Heart left ventricle (tissue), 16 donors: Measurements from ENCODE around the gene CST4. TPM values are rescaled to one million over a fixed set of nuclear protein-coding genes. Genes with fewer than 3 reads are reported as not detected.
A peak's percentile ranks its signal among the peaks of the same experiment; 100 is the strongest.

ENCODE experiments used
- ATAC-seq, 4 donors: fragments of 200-7000 bp; cut with Tn5 transposase; one replicate each; pipeline ENCODE4 v1.9.1; 2020 to 2022; ENCODE audit warnings: moderate library complexity in 4 of 4, mild to moderate bottlenecking in 3 of 4, moderate number of reproducible peaks in 1 of 4
- DNase-seq, 5 donors: peaks; one replicate each; pipeline ENCODE4 v3.0.0-alpha.2; 2020
- H3K27ac ChIP-seq, 12 donors: fragments of 200-600 bp; sonication (generic) in 4 of 12; one replicate each; pipeline versions ENCODE4 v1.5.0 to v1.8.0; 2016 to 2022; ENCODE audit warnings: mild to moderate bottlenecking in 2 of 12
- H3K27me3 ChIP-seq, 9 donors: fragments of 200-600 bp; sonication (generic) in 2 of 9; one replicate each; pipeline versions ENCODE4 v1.5.1 to v1.8.0; 2016 to 2022; ENCODE audit warnings: mild to moderate bottlenecking in 3 of 9
- H3K36me3 ChIP-seq, 9 donors: fragments of 200-600 bp; sonication (generic) in 2 of 9; one replicate each; pipeline versions ENCODE4 v1.5.0 to v1.8.0; 2018 to 2022; ENCODE audit warnings: mild to moderate bottlenecking in 2 of 9
- H3K4me1 ChIP-seq, 12 donors: fragments of 200-600 bp; sonication (generic) in 4 of 12; one replicate each; pipeline versions ENCODE4 v1.5.0 to v1.8.0; 2016 to 2022; ENCODE audit warnings: mild to moderate bottlenecking in 3 of 12
- H3K4me3 ChIP-seq, 12 donors: fragments of 200-600 bp; sonication (generic) in 4 of 12; one replicate each; pipeline versions ENCODE4 v1.5.0 to v1.8.0; 2017 to 2022; ENCODE audit warnings: mild to moderate bottlenecking in 9 of 12, moderate library complexity in 4 of 12
- H3K9me3 ChIP-seq, 12 donors: fragments of 200-600 bp; sonication (generic) in 4 of 12; one replicate each; pipeline versions ENCODE4 v1.5.0 to v1.8.0; 2016 to 2022; ENCODE audit warnings: mild to moderate bottlenecking in 1 of 12
- POLR2A ChIP-seq, 2 donors: fragments of 450-650 bp; IDR thresholded peaks; one replicate each; pipeline ENCODE4 v1.6.1; 2017; ENCODE audit warnings: antibody characterized with exemption in 2 of 2, mild to moderate bottlenecking in 2 of 2, moderate library complexity in 2 of 2
- WGBS, 4 donors: extraction: QIAGEN DNeasy Blood & Tissue Kit in 2 of 4; methylation state at CpG; one replicate each; pipeline versions ENCODE4 v1.1.5 to v1.1.7; 2013 to 2018; 5-methylcytosine and 5-hydroxymethylcytosine counted together
- intact Hi-C, 10 donors: fragments of 100-400 bp; cut with DNase I; formaldehyde crosslinking; loops; one replicate each; pipeline versions ENCODE4 v1.11.1 to v1.14.2; 2022
- polyA plus RNA-seq, 2 donors: library from polyadenylated mRNA; stranded (reverse); fragments of 200-250 nt; gene quantifications; one replicate each; pipeline ENCODE4 v1.2.3, GENCODE V29; 2013
- total RNA-seq, 9 donors: library from RNA; depleted of rRNA in 2 of 9; stranded (reverse); fragments of >200 nt in 2 of 9; fragmentation: NEBNext Ultra II Directional in 3 of 9; extraction: Animal tissue kit (Norgen Biotek cat#: 25700) in 3 of 9; gene quantifications; one replicate each; pipeline versions ENCODE4 v1.1.0 to v1.2.4, GENCODE V29; 2016 to 2023
- TF ChIP-seq, protein P1 (sequence below), 12 donors: fragments of 200-600 bp; sonication (generic) in 4 of 12; IDR thresholded peaks; one replicate each; pipeline versions ENCODE4 v1.5.0 to v1.8.0; 2018 to 2022; ENCODE audit warnings: antibody characterized with exemption in 12 of 12, mild to moderate bottlenecking in 5 of 12
- donor health status: ischemic (EF 13 %, LVEDD 7.1; RV severe dilation, severe dysfunction).
- donor health status: healthy with polysubstance abuse.
- donor health status: DM: no; HTN: yes; CAD: no.
- donor health status: DM: no; HTN: no; CAD: no.
- donor health status: ischemic (EF 25% LVEDD 6.9; RV normal size, moderate dysfunction).
- donor health status: ischemic (EF 25% LVEDD 5.7; RV mildly dilated, moderate dysfunction).
- donor health status: healthy.
- donor health status: DM: yes; HTN: yes; CAD: no.
- donor health status: ischemic (EF 35%, LVEDD 5.7; RV mildly dilated, moderate dysfunction).
- donor health status: nonischemic (EF 11% LVEDD 7.7; RV severe dilation, severe dysfunction).
- donor health status: DM: yes; HTN: yes; CAD: no.
- donor health status: PGD.
- donor health status: ischemic (EF 29% LVEDD 5.4; RV normal size, mild dysfunction).
- donor health status: nonischemic (EF 23%, LVEDD 6.1; RV moderate dilation, normal function).

Gene CST4
- total and polyA plus RNA-seq, 11 donors: not detected

GRCh38 chr20:23683807-23684206, 5.0 kb downstream of the CST4 start:
- H3K4me3 ChIP-seq: no peak overlapping the region
- H3K4me1 ChIP-seq: peaks cover 0 to 12% (median 0%) of the 10 kb centered on the region in 12 donors
- H3K27ac ChIP-seq: no peak overlapping the region
- intact Hi-C loops: no loop called here
- no peaks in the 10 kb centered on the region for H3K27me3 ChIP-seq
- no peak for TF ChIP-seq POLR2A (IDR thresholded peaks at IDR 0.05)
- TF ChIP-seq, protein P1, sequence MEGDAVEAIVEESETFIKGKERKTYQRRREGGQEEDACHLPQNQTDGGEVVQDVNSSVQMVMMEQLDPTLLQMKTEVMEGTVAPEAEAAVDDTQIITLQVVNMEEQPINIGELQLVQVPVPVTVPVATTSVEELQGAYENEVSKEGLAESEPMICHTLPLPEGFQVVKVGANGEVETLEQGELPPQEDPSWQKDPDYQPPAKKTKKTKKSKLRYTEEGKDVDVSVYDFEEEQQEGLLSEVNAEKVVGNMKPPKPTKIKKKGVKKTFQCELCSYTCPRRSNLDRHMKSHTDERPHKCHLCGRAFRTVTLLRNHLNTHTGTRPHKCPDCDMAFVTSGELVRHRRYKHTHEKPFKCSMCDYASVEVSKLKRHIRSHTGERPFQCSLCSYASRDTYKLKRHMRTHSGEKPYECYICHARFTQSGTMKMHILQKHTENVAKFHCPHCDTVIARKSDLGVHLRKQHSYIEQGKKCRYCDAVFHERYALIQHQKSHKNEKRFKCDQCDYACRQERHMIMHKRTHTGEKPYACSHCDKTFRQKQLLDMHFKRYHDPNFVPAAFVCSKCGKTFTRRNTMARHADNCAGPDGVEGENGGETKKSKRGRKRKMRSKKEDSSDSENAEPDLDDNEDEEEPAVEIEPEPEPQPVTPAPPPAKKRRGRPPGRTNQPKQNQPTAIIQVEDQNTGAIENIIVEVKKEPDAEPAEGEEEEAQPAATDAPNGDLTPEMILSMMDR (IDR thresholded peaks at IDR 0.05): no peak
- 90 to 100% (median 94%) methylated on average over 2 of the region's 2 CpGs for WGBS, 4 donors
- H3K9me3 ChIP-seq: no peaks in the 10 kb centered on the region
- DNase-seq: no peak
- no peaks in the 10 kb centered on the region for H3K36me3 ChIP-seq
- ATAC-seq: no peak

DNA sequence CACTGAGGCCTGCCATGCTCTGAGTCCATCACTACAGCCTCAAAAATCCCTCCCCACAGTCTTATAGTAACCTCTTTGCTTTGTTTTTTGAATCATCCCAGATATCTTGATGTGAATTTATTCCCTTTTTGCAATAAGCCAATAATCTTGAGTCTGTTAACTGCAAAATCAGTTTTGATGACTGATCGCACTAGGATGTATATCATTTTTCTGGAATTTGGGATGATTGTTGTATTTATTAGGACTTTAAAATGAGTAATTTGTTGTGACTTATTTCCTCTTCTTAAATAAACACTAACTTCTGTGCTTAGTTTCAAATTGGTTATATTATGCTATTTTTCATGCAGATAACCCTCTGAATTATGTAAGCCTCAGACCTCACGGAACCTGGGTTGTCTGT, 5.6 kb downstream of the CST4 start:
- WGBS, 4 donors: 91 to 98% (median 95%) methylated on average over 2 of the region's 2 CpGs
- intact Hi-C loops: no loop called here
- no peaks in the 10 kb centered on the region for H3K9me3 ChIP-seq

DNA sequence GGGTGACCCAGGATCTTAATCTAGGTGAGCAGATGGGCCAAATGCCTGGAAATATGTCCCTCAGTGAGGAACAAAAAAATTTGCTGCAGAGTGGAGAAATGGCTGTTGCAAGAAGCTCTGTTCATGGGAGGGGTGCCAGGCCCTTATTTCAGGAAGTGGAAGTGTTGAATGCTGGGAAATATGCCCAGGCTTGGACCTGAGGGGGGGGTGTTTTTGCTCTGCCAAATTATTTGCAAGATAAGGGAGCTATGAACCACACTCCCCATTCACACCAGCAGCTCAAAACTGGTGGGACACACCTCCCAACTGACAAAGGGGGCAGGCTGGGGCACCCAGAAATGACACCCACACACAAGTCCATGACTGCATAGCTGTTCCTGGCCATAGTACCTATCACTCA, 8.7 kb downstream of the CST4 start:
- TF ChIP-seq, protein P1 (IDR thresholded peaks at IDR 0.05): no peak
- no peak for TF ChIP-seq POLR2A (IDR thresholded peaks at IDR 0.05)
- H3K36me3 ChIP-seq: no peaks in the 10 kb centered on the region
- H3K9me3 ChIP-seq: no peaks in the 10 kb centered on the region
- H3K27ac ChIP-seq: no peak overlapping the region
- DNase-seq (peak in 1 of 5 donors; percentile 47), ATAC-seq (peak in 2 of 4 donors; percentile 16 to 44)
- intact Hi-C loops: no loop called here
- peaks cover 0 to 12% (median 0%) of the 10 kb centered on the region in 12 donors for H3K4me1 ChIP-seq
- no peaks in the 10 kb centered on the region for H3K27me3 ChIP-seq
- no peak overlapping the region for H3K4me3 ChIP-seq

More for the DNA sequence above, 5.6 kb downstream of the CST4 start:
- no peak for TF ChIP-seq POLR2A (IDR thresholded peaks at IDR 0.05)
- TF ChIP-seq, protein P1 (IDR thresholded peaks at IDR 0.05): no peak
- H3K4me3 ChIP-seq: no peak overlapping the region
- peaks cover 0 to 12% (median 0%) of the 10 kb centered on the region in 12 donors for H3K4me1 ChIP-seq
- H3K27ac ChIP-seq: no peak overlapping the region
- no peak for DNase-seq
- no peak for ATAC-seq
- H3K27me3 ChIP-seq: no peaks in the 10 kb centered on the region
- H3K36me3 ChIP-seq: no peaks in the 10 kb centered on the region

DNA sequence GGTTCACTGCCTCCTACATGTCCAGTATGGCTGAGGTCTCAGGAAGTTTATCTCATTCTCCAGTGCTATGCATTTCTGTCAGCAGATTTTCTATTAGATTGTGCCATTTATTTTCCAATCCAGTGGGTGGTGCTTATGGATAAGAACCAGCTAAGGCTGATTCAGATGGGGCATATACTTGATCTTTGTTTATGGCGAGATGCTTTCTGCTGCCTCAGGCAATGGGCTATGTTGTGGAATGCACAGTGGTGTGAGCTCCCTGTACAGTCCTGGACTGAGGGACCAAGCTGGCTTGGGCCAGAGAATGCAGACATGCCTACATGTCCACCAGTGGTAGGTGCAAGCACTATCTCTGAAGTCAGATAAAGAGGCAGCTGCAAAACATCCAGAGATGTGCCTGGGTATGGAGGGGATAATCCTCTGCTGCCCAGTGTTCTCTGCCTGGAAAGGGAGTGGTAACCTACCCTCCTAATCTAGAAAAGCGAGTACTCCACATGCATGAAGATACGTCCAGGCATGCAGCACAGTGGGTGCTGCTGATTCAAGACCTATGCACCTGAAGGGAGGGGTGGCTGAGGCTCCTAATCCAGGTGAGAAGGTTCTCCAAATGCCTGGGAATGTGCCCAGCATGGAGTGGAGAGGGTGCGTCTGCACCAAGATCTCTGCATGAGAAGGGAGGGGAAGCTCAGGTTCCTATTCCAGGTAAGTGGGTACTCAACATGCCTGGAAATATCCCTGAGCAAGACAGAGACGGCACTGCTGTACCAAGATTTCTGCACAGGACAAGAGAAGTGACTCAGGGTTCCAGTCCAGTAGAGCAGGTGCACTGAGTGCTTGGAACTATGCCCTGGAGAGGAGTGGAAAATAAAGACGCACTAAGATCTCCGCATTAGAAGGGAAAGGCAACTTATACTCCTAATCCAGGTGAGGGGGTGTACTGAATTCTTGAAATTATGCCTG, 9.4 kb downstream of the CST4 start:
- intact Hi-C loops: loop anchor here in 1 of 10 donors (10.0 kb wide), 1 partner anchor 315 kb away; no protein-coding TSS in a partner anchor
- ATAC-seq: peak in 1 of 4 donors; percentile 13
- H3K27me3 ChIP-seq: no peaks in the 10 kb centered on the region
- no peak overlapping the region for H3K27ac ChIP-seq
- no peaks in the 10 kb centered on the region for H3K9me3 ChIP-seq
- H3K36me3 ChIP-seq: no peaks in the 10 kb centered on the region
- TF ChIP-seq, protein P1 (IDR thresholded peaks at IDR 0.05): no peak
- no peak for TF ChIP-seq POLR2A (IDR thresholded peaks at IDR 0.05)
- 91 to 94% (median 92%) methylated on average over 7 of the region's 7 CpGs for WGBS, 4 donors
- peaks cover 0 to 12% (median 0%) of the 10 kb centered on the region in 12 donors for H3K4me1 ChIP-seq
- no peak overlapping the region for H3K4me3 ChIP-seq
- DNase-seq: no peak
